ENCODE measurements around the gene AGPAT3. TPM values are rescaled to one million over a fixed set of nuclear protein-coding genes. Genes with fewer than 3 reads are reported as not detected.

Gene AGPAT3
- total and polyA plus RNA-seq, 10 of the 15 experiments (the other 5 are each of a cell fraction or from before 2014, with no cell fraction given) = 1.2 to 110 (median 30.8) TPM

- TF ChIP-seq ATF2 (IDR thresholded peaks at IDR 0.05; ENCODE audit: low read length) (peak; percentile 18; the same call in 1 of the 2 replicates), POLR2AphosphoS5 (IDR thresholded peaks at IDR 0.05; ENCODE audit: low read length) (no peak), ELK1 (IDR thresholded peaks at IDR 0.05; ENCODE audit: low read depth, low read length) (no peak), IRF4 (IDR thresholded peaks at IDR 0.05; ENCODE audit: low read depth, low read length) (no peak), RAD21 (IDR thresholded peaks at IDR 0.05; ENCODE audit: insufficient read depth, low read depth, low read length) (peak; percentile 32; the same call in 1 of the 2 replicates), IRF3 (IDR thresholded peaks at IDR 0.05) (no peak), KLF5 (IDR thresholded peaks at IDR 0.05; ENCODE audit: partially characterized antibody) (no peak), NFXL1 (IDR thresholded peaks at IDR 0.05; ENCODE audit: borderline replicate concordance) (no peak), E2F8 (IDR thresholded peaks at IDR 0.05; ENCODE audit: low read depth, partially characterized antibody) (no peak), CHD2 (IDR thresholded peaks at IDR 0.05; ENCODE audit: borderline replicate concordance, low read depth, low read length) (no peak), PBX3 (IDR thresholded peaks at IDR 0.05; ENCODE audit: insufficient replicate concordance, low read depth, low read length) (no peak), NR2F1 (conservative IDR thresholded peaks at IDR 0.05) (no peak), POLR2AphosphoS2 (IDR thresholded peaks at IDR 0.05; ENCODE audit: low read depth, low read length) (no peak), ATF3 (IDR thresholded peaks at IDR 0.05; ENCODE audit: borderline replicate concordance, extremely low read depth, low read depth, low read length) (no peak), HSF1 (IDR thresholded peaks at IDR 0.05; ENCODE audit: low read depth, low read length) (no peak)
Measured at GRCh38 chr21:44013380-44014088, 148.5 kb downstream of the AGPAT3 start (continued).
